HTR-8/SVneo (cell line): ENCODE data around the gene CLIC5.

Experiments
- DNase-seq: peaks from one replicate; pipeline ENCODE4 v3.0.0; 2011; ENCODE audit warnings: low spot score, mixed read lengths; ENCODE audit not compliant: insufficient read length
- FAIRE-seq: peaks from 2 replicates; lab custom pipeline; 2011; peaks lifted over from hg19 to GRCh38; lab: Jason Lieb, UNC

The CLIC5 gene

GRCh38 chr6:45857827-45858226 lies 157.8 kb downstream of the CLIC5 start:
- FAIRE-seq (no peak), DNase-seq (no peak)

DNA sequence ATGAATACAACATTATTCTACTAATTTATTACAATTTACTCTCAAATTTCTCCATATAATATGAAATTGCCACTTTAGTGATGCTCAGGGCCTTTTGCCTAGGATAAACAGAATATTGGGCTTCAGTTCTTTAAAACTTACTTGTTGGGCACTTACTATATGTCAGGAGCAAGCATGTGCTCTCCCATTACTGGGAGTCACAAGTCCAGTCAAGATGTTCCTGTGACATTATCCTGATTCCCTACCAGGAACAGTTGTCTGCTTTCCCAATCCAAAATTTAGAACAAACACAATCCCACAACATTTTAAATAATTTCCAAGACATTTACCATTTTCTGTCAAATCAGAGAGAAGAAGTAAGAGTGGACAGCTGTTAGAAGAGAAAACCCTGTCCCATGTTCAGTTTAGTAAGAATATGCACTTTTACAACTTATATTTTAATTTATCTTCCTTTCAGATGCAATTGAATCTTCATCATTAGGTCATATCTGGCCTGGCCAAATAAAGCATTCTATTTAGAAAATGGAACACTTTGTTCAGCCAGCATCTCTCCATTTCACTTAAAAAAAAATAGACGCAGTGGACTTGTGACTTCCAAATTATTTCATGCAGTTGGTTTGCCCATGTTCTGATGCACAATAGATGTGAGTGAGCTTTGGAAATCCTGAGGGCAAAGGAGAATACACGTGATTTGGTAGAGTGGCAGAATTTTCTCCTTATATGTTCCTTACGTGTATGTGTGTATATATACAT lies 159.8 kb downstream of the CLIC5 start:
- FAIRE-seq (no peak), DNase-seq (no peak)

DNA sequence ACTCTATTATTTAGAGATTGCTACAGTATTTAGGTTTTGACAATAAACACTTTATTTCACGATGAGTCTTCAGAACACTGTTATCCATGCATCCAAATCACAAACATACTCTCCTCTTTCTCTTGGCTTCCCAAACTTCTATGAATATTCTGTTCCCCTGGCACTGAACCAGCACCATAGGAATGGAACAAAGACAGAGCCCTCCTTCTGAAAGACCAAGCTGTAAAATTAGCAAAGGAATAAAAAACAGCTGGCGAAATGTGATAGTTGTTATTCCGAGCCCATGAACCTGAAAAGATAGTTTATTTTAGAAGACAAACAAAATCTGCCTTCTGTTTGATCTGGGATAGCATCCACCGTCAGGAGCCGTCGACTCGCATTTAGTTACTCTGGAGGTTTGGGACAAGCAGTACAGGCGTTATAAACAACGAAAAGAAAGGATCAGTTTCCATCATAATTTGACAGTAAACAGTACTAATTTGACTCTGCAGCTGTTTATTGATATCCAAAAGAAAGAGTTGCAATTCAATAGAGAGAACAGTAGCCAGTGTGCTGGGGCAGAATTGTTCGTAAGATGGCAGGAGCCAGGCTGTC lies 161.4 kb downstream of the CLIC5 start:
- FAIRE-seq (no peak), DNase-seq (no peak)

DNA sequence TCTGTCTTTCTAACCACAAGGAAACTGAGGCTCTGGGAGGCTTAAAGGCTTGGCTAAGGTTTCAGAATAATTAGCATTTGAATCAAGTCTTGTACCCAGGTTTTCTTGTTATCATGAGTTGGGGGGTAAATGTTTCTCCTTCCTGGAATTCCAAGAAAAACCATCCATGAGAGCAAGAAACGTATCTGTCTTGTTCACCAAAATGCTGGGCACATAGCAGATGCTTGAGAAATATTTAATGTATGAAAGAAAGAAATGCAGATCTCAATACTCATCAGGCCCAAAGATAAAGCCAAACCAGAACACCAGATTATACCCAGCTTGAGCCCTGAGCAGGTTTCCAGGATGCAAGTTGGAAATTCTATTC lies 164.6 kb downstream of the CLIC5 start:
- no peak for DNase-seq
- no peak for FAIRE-seq

GRCh38 chr6:45850378-45851033 lies 165.2 kb downstream of the CLIC5 start:
- DNase-seq (no peak), FAIRE-seq (peak; percentile 26)

DNA sequence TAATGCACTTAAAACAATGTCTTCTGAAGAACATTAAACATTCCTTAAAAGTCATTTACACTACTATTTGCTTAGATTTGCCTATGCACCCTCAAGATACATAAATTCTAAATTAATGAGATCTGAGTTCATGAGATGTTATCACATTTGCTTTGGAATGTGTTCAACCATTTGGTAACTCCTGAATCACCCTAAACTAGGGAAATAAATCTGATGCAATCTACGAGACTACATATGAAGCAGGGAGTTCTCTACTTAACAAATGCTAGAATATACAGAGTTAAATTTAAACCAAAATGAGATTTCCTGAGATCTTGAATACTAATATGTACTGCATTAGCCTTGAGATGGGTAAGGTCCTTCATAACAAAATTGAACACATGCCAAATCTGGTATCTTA lies 170.1 kb downstream of the CLIC5 start:
- DNase-seq (no peak), FAIRE-seq (no peak)

DNA sequence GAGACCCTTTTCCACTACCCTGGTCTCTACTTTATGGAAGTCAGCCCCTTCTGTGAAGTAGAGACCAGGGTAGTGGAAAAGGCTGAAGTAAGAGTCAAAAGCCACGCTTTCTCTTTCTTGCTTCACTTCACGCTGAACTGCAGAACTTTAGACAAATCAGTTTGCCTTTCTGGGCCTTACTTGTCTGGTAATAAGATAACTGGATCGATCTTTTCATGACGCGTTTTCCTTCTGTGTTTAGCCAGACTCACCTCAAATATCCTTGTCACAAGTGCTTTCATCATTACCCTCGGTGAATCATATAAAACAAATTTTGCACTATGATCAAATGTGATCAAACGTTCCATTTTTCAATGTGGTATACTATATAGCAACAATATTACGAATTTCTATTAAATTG lies 170.7 kb downstream of the CLIC5 start:
- DNase-seq (no peak), FAIRE-seq (no peak)

DNA sequence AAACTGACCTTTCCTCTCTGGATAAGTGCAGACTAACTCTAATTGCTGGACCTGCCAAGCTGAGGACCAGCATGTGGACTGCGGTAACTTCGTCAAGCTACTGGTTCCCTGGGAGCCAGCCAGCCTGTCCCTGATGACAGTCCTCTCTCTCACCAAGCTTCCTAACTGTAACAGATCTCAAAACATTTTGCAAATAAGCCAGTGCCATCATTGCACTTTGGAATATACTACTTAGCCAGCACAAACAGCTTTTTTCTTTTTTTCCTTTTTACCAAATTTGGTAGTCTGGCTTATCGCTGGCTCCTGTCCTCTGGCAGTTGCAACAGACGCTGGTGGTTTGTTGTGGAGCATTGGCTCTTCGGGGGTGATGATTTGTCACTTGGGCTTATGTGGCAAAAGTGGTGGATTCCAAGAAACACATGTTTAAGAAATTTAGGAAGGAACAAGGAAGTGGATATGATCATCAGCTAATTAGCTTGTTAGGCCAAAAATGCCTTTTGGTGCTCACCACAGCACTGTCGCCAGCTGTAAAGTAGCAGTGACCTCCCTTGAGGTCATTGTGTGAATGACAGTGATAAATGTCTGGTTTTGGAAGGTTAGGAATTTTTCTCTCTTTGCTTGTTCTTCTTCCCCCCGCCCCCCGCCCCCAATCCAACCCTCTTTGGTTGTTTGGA lies 171.7 kb downstream of the CLIC5 start:
- DNase-seq (no peak), FAIRE-seq (no peak)

DNA sequence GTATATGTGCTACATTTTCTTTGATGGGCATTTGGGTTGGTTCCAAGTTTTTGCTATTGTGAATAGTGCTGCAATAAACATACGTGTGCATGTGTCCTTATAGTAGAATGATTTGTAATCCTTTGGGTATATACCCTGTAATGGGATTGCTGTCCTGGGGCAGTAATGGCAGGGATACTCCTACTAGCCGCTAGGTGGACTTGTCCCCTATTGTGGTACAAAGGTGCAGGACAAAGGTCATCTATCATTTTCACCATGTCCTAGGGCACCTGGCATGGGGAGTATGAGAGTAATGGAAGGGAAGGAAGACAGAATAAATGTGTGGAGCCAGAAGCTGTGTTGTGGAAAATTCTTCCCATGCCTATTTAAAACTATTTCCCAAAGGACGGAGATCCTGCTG lies 174.6 kb downstream of the CLIC5 start:
- DNase-seq (no peak), FAIRE-seq (no peak)

DNA sequence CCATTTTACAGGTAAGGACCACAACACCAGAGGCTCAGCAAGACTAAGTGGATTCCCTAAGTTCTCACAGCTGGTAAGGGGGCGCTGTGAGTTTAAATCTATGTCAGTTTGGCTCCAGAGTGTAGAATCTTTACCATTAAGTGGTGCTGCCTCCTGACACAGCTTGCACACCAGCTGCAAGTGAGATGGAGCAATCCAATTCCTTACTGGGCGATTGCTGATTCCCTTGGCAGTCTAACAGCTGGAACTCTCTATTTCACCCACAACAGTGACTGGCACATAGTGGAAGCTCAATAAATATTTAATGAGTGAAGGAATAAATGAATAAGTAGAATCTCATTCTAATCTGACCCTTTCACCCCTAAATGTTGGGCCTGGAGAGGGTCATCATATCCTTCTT lies 176.7 kb downstream of the CLIC5 start:
- DNase-seq (no peak), FAIRE-seq (no peak)

GRCh38 chr6:45838451-45838850 lies 177.2 kb downstream of the CLIC5 start:
- no peak for FAIRE-seq

GRCh38 chr6:45837541-45838200 lies 178.0 kb downstream of the CLIC5 start:
- FAIRE-seq, result no peak
- DNase-seq, result no peak

More at GRCh38 chr6:45838451-45838850, 177.2 kb downstream of the CLIC5 start:
- no peak for DNase-seq

- DNase-seq (no peak), FAIRE-seq (peak; percentile 4)
Measured at GRCh38 chr6:45836984-45837383, 178.7 kb downstream of the CLIC5 start.

DNA sequence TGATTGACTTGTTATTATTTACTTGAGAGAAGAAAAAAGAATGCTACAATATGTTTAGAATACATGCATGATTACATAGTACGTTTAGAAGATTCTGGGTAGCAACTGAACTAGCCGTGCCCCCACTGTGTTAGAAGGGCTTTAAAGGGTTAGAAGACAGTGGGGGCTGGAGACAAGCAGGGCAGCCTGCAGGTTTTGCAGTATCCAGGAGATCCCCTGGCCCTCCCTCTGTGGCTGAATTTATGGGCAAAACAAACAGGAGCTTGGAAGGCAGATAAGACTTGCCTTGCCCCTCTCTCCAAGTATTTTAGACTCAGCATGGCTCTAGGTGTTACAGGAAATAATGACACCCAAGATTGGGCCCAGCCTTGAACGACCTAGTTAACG lies 179.2 kb downstream of the CLIC5 start:
- FAIRE-seq (no peak), DNase-seq (no peak)

- no peak for DNase-seq
- FAIRE-seq, result no peak
Measured at GRCh38 chr6:45835721-45836437, 179.8 kb downstream of the CLIC5 start.

DNA sequence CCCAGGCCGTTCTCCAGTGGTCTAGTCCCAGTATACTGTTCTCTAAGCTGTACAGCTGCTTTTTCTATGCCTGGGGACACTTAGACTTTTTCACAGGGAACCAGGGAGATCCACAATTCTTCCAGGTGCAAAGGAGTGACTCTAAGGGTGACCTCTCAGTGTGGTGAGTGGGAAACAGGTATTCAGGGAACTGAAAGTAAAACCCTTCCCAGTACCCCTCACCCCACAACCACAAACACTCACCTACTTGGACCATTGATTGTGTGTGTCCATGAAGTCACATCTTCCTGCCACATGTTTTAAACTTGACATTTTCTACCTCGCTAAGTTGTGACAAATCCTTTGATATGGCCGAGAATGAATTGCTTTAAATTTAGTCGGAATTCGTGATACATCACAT lies 183.6 kb downstream of the CLIC5 start:
- DNase-seq (no peak), FAIRE-seq (no peak)
